T-helper 17 cell (primary cell): ENCODE data around the gene DNAJB6. TPM values are rescaled to one million over a fixed set of nuclear protein-coding genes. Genes with fewer than 3 reads are reported as not detected.
A peak's percentile ranks its signal among the peaks of the same experiment; 100 is the strongest.

Experiments used
- ATAC-seq: fragments of 150-1000 bp; cut with Tn5 transposase; 2 replicates; pipeline ENCODE4 v1.10.0; 2021; ENCODE audit warnings: mild to moderate bottlenecking, moderate library complexity
- DNase-seq, 3 donors: peaks; one replicate each; pipeline versions ENCODE4 v3.0.0 to v3.0.0-alpha.2; 2020 to 2021
- H3K9me3 ChIP-seq: one replicate; pipeline ENCODE4 v1.7.0; 2013; ENCODE audit warnings: low read length, mild to moderate bottlenecking; ENCODE audit not compliant: control insufficient read depth, poor library complexity, severe bottlenecking
- H3K27ac Mint-ChIP-seq: one replicate; pipeline ENCODE4 v1.8.0; 2022; ENCODE audit warnings: mild to moderate bottlenecking, moderate library complexity, mixed read lengths
- H3K27me3 Mint-ChIP-seq: one replicate; pipeline ENCODE4 v1.8.0; 2022; ENCODE audit warnings: mixed read lengths
- H3K36me3 Mint-ChIP-seq: one replicate; pipeline ENCODE4 v1.8.0; 2022; ENCODE audit warnings: low read depth, mixed read lengths
- H3K4me1 Mint-ChIP-seq: one replicate; pipeline ENCODE4 v1.8.0; 2022; ENCODE audit warnings: mild to moderate bottlenecking, mixed read lengths
- H3K4me3 Mint-ChIP-seq: one replicate; pipeline ENCODE4 v1.8.0; 2022; ENCODE audit warnings: mild to moderate bottlenecking, moderate library complexity, mixed read lengths
- total RNA-seq, 4 donors: library from RNA in 2 of 4; stranded (reverse) in 2 of 4; gene quantifications; one replicate each; pipeline ENCODE4 v1.2.3 and lab custom pipeline; 2022 to 2026

DNAJB6 gene
- total RNA-seq, 2 donors from 2014 or later, result 266 to 278 TPM

DNA sequence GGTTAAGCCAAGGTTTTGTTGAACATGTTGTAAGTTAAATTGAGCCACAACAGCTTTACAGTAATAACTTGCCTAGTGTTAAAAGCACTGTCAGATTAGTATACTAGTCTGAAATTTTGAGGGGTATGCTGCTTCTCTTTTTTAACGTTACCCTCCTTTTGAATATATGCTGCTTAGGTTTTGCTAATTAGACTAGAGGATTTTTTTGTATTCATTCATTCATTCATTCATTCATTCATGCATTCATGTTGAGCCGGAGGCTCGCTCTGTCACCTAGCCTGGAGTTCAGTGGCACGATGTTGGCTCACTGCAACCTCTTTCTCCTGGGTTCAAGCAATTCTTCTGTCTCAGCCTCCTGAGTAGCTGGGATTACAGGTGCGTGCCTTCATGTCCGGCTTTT lies 24.7 kb downstream of the DNAJB6 start:
- Mint-ChIP-seq H3K4me3 (no peak overlapping the region), H3K4me1 (peaks cover 39% of the 10 kb centered on the region), H3K27ac (peak overlapping the region; percentile 80), H3K36me3 (peaks cover 12% of the 10 kb centered on the region), H3K27me3 (no peaks in the 10 kb centered on the region)
- H3K9me3 ChIP-seq, result no peaks in the 10 kb centered on the region
- ATAC-seq (no peak), DNase-seq (no peak)

DNA sequence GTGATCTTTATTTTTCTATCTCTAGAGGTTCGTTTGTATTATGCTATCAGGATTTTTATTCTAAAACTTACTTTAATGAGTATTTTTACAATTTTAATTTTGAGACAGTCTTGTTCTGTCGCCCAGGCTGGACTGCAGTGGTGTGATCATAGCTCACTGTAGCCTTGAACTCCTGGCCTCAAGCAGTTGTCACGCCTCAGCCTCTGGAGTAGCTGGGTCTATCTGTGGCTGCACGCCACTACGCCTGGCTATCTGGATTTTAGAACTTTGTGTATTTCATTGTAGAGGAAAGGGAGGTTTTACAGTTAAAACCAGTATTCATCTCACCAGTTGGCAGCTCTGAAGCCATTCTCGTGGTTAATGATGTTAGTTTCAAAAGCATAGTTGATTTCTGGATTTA lies 25.9 kb downstream of the DNAJB6 start:
- Mint-ChIP-seq H3K36me3 (peaks cover 12% of the 10 kb centered on the region), H3K27ac (peak overlapping the region; percentile 80), H3K27me3 (no peaks in the 10 kb centered on the region), H3K4me1 (peaks cover 30% of the 10 kb centered on the region), H3K4me3 (no peak overlapping the region)
- H3K9me3 ChIP-seq, result no peaks in the 10 kb centered on the region
- no peak for DNase-seq
- no peak for ATAC-seq

DNA sequence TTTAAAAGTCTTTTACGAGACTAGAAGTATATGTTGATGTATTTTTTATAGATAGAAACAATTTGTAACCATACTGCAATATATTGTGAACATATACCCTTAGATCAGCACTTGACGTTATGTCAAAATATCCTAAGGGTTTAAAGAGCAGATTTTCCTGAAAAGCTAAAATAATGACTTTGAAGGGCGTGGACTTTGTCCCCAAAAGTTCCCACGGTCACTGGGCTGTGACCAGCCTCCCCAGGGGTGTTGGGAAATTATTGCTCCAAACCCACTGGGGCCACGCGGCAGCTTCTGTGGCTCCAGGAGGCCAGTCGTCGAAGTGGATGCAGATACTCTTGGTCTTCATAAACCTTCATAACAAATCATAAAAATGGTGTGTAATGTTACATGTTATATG lies 29.9 kb downstream of the DNAJB6 start:
- DNase-seq (no peak), ATAC-seq (no peak)
- H3K9me3 ChIP-seq, result no peaks in the 10 kb centered on the region
- no peak overlapping the region for H3K27ac Mint-ChIP-seq
- peaks cover 29% of the 10 kb centered on the region for H3K4me1 Mint-ChIP-seq
- H3K4me3 Mint-ChIP-seq, result no peak overlapping the region
- no peaks in the 10 kb centered on the region for H3K27me3 Mint-ChIP-seq
- H3K36me3 Mint-ChIP-seq, result peaks cover 15% of the 10 kb centered on the region

DNA sequence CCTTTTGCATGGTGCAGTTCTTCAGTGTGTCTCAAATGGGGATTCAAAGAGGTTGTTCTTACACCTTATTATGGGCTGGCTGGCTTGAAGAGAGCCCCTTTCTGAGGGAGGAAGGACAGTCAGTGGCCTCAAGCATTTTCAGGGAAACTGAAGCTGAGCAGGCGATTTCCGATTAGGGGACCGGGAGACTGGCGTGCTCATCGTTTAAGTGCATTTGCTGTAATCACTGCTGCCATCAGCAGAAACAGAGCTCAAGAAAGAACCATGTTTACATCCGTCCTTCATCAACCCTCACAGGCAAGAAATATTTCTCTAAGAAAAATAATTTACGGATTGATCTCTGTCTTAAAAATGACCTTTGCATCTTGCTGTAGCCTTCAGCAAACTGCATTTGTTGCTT lies 32.2 kb downstream of the DNAJB6 start:
- no peak for ATAC-seq
- Mint-ChIP-seq H3K4me3 (peak overlapping the region; percentile 19), H3K36me3 (peaks cover 14% of the 10 kb centered on the region), H3K4me1 (peaks cover 39% of the 10 kb centered on the region), H3K27ac (no peak overlapping the region), H3K27me3 (no peaks in the 10 kb centered on the region)
- no peak for DNase-seq
- H3K9me3 ChIP-seq, result no peaks in the 10 kb centered on the region

DNA sequence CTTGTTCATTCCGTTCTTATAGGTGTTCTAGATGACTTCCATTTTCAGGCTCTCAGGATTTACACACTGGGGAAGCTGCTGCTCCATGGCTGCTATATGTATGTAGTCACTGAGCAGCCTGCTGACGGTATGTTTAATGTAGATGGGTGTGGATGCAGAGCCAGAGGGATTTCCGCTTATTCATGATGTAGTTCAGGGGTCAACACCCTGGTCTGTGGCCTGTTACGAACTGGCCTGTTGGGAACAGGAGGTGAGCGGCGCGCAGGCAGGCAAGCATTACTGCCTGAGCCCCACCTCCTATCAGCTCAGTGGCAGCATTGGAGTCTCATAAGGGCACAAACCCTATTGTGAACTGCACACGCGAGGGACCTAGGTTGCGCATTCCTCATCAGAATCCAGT lies 33.9 kb downstream of the DNAJB6 start:
- DNase-seq (no peak), ATAC-seq (no peak)
- H3K27me3 Mint-ChIP-seq, result no peaks in the 10 kb centered on the region
- peaks cover 15% of the 10 kb centered on the region for H3K36me3 Mint-ChIP-seq
- H3K27ac Mint-ChIP-seq, result peak overlapping the region; percentile 91
- H3K9me3 ChIP-seq, result no peaks in the 10 kb centered on the region
- peak overlapping the region; percentile 53 for H3K4me3 Mint-ChIP-seq
- H3K4me1 Mint-ChIP-seq, result peaks cover 45% of the 10 kb centered on the region

DNA sequence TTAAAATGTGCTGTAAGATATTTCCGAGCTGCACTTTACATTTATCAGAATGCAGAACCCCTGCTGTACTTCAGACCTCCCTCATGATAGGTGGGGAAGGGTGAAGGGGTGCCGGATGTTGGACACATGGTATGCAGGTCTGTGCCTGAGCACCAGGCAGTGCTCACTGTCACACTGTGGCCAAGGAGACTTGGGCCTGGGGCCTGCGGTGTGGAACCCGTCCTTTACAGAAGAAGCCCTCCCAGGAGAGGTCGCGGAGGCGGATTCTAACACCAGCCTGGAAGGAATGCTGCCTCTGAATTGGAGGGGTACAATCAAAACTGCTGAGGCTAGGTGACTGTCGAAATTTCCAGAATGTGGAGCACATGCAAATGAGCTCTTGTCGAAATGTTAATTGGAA lies 34.5 kb downstream of the DNAJB6 start:
- peak overlapping the region; percentile 91 for H3K27ac Mint-ChIP-seq

DNA sequence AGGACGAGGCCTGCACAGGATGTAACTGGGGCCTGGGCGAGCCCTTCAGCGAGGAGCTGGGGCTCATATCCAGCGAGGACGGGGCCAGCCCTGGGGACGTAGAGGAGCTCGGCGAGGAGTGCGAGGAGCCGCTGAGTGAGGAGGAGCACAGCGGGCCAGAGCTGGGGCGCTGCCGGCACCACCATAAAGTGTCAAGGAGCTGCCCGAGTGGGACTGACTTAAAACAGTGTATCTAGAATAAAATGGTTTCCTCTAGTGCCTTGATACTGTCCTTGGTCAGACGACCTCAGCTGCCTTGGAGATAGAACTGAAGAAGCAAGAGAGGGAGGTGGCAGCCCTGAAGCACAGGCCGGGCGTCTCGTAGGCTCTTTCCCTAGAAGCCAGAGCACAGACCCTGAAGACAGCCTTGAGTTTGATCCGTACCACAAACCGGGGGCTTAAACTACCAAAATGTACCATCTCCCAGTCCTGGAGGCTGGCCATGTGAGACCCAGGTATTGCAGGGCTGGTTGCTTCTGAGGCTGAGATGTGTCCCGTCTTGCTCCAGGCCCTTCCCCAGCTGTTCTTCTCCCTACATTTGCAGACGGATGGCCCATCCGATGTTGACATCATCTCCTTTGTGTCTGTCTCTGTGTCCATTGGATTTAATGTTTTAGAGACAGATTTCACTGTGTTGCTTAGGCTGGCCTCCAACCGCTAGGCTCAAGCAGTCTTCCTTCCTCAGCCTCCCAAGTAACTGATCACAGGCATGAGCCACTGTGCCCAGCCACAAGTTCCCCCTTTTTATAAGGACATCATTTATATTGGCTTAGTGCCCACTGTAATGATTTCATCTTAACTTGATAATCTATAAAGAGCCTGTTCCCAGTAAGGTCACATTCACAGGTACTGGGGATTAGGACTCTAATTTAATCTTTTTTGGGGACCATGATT lies 35.8 kb downstream of the DNAJB6 start:
- H3K4me1 Mint-ChIP-seq, result peaks cover 57% of the 10 kb centered on the region
- ATAC-seq, result peak; percentile 12
- H3K27me3 Mint-ChIP-seq, result no peaks in the 10 kb centered on the region
- DNase-seq, result no peak
- no peaks in the 10 kb centered on the region for H3K9me3 ChIP-seq
- peak overlapping the region; percentile 91 for H3K27ac Mint-ChIP-seq
- peaks cover 15% of the 10 kb centered on the region for H3K36me3 Mint-ChIP-seq
- peak overlapping the region; percentile 52 for H3K4me3 Mint-ChIP-seq

More for the DNA sequence above, 34.5 kb downstream of the DNAJB6 start:
- no peaks in the 10 kb centered on the region for H3K27me3 Mint-ChIP-seq
- peak overlapping the region; percentile 52 for H3K4me3 Mint-ChIP-seq
- no peaks in the 10 kb centered on the region for H3K9me3 ChIP-seq
- H3K4me1 Mint-ChIP-seq, result peaks cover 48% of the 10 kb centered on the region
- ATAC-seq, result no peak
- DNase-seq, result no peak
- H3K36me3 Mint-ChIP-seq, result peaks cover 15% of the 10 kb centered on the region

DNA sequence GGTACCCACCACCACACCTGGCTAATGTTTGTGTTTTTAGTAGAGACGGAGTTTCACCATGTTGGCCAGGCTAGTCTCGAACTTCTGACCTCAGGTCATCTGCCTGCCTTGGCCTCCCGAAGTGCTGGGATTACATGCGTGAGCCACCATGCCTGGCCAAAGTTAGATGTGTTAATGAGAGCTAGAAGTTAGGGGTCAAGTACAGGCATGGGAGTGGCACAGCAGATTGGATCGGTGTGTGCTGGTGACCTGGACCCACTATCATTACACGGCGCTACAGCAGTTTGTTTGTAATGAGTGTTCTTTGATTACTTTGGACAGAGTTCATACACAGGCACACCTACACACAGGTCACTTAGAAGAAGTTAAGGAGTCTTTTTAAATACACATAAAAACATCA lies 36.7 kb downstream of the DNAJB6 start:
- H3K4me3 Mint-ChIP-seq, result peak overlapping the region; percentile 77
- H3K9me3 ChIP-seq, result no peaks in the 10 kb centered on the region
- ATAC-seq (no peak), DNase-seq (no peak)
- H3K4me1 Mint-ChIP-seq, result peaks cover 62% of the 10 kb centered on the region
- no peaks in the 10 kb centered on the region for H3K27me3 Mint-ChIP-seq
- peak overlapping the region; percentile 91 for H3K27ac Mint-ChIP-seq
- H3K36me3 Mint-ChIP-seq, result peaks cover 15% of the 10 kb centered on the region

DNA sequence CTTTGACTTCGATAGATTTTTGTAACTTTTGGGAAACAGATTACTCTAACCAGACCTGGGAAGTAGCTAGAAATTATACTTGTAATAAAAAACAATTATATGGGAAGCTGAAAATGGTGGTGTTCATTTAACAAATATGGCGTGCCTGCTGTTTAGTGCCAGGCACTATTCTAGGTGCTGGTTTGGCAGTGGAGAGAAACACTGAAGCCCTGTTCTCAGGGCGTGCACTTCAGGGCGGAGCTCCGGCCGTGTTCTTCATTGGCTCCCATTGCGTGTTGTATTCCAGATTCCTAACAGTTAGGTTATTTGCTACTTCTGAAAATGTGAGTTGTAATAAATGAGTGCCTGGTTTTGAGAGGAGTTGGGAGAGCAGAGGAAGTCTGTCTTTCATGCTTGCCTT lies 38.6 kb downstream of the DNAJB6 start:
- DNase-seq, result no peak
- no peaks in the 10 kb centered on the region for H3K9me3 ChIP-seq
- H3K27me3 Mint-ChIP-seq, result no peaks in the 10 kb centered on the region
- H3K36me3 Mint-ChIP-seq, result peaks cover 9% of the 10 kb centered on the region
- peak overlapping the region; percentile 56 for H3K4me3 Mint-ChIP-seq
- no peak for ATAC-seq
- peaks cover 63% of the 10 kb centered on the region for H3K4me1 Mint-ChIP-seq
- peak overlapping the region; percentile 91 for H3K27ac Mint-ChIP-seq

DNA sequence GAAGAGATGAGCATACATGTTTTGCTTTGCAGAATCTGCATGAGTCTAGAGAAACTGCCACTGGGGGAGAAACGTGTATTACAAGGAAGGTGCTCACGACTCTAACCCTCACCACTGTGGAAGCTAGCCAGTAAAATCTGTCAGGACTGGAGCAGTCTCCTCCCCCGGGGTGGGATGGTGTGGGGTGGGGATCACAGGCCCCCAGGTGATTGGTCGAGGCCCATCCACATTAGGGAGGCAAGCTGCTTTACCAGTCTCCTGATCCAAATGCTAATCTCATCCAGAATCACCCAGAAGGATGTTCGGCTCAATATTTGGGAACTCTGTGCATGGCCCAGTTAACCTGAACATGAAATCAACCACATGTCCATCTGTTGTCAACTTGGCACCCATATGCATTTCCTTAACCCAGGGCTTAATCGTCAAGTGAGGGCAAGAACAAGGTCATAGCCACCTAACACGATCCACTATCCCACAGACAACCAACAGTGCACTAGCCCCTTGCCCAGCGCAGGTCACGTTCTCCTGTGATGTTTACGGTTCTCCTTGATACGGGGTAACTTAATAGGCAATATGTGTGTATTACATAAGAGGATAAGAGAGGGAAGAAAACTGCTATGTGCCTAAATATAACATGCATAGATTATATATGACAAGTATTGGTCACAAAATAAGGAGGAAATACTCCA lies 40.8 kb downstream of the DNAJB6 start:
- Mint-ChIP-seq H3K4me1 (peaks cover 60% of the 10 kb centered on the region), H3K27ac (peak overlapping the region; percentile 91), H3K4me3 (peak overlapping the region; percentile 67), H3K36me3 (peaks cover 9% of the 10 kb centered on the region), H3K27me3 (no peaks in the 10 kb centered on the region)
- no peaks in the 10 kb centered on the region for H3K9me3 ChIP-seq
- DNase-seq (no peak), ATAC-seq (peak; percentile 16)

DNA sequence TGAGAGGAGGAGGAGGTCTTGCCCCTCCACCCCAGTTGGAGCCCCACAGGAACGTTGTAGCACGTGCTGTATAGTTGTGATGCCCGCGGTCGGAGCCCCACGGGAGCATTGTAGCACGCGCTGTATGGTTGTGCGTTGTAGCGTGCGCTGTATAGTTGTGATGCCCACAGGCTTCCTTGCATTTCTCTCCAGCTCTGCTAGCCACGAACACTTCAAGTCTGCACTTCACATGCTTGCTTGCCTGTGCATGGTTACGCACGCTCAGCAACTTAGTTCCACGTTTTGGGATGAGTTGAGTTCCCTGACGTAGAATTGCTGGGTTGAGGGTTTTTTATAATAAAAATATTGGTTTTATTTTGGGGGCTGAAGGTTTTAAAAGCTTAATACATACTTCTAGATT lies 41.6 kb downstream of the DNAJB6 start:
- Mint-ChIP-seq H3K27ac (peak overlapping the region; percentile 63), H3K4me3 (peak overlapping the region; percentile 67), H3K4me1 (peaks cover 55% of the 10 kb centered on the region), H3K36me3 (peaks cover 7% of the 10 kb centered on the region), H3K27me3 (no peaks in the 10 kb centered on the region)
- DNase-seq (no peak), ATAC-seq (no peak)
- H3K9me3 ChIP-seq, result no peaks in the 10 kb centered on the region

DNA sequence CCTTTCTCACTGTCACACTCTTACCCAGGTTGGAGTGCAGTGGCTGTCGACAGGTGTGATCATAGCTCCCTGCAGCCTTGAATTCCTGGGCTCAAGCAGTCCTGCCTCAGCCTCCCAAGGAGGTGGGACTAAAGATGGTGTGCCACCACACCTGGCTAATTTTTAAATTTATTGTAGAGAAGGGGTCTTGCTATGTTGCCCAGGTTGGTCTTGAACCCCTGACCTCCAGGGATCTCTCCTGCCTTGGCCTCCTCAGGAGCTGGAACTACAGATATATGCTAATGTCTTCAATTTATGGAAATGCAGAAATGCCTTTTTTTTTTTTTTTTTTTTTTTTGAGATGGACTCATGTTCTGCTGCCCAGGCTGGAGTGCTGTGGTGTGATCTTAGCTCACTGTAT lies 42.7 kb downstream of the DNAJB6 start:
- H3K4me3 Mint-ChIP-seq, result no peak overlapping the region
- no peaks in the 10 kb centered on the region for H3K9me3 ChIP-seq
- peaks cover 6% of the 10 kb centered on the region for H3K36me3 Mint-ChIP-seq
- H3K4me1 Mint-ChIP-seq, result peaks cover 45% of the 10 kb centered on the region
- peak overlapping the region; percentile 80 for H3K27ac Mint-ChIP-seq
- H3K27me3 Mint-ChIP-seq, result no peaks in the 10 kb centered on the region
- DNase-seq (no peak), ATAC-seq (peak; percentile 10)

DNA sequence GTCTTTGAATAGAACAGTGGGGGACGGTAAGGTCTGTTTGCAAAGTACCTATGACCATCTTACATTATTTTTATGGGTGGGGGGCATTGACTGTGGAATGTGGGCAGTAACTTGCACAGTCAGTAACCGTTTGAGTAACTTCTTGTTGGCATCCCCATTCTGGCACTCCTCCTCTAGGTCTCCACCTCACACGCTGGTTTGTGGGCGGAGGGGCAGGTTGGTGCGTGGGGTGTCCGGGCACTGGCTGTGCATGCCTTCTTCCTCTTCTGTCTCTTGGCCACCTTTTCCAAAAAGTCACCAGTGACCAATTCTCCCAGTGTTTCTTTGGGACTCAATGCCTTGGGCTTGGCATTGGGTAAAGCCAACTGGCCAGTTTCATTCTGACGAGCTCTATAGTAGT lies 43.6 kb downstream of the DNAJB6 start:
- Mint-ChIP-seq H3K27me3 (no peaks in the 10 kb centered on the region), H3K4me1 (peaks cover 39% of the 10 kb centered on the region), H3K4me3 (no peak overlapping the region), H3K27ac (peak overlapping the region; percentile 59), H3K36me3 (peaks cover 5% of the 10 kb centered on the region)
- DNase-seq, result no peak
- peak; percentile 14 for ATAC-seq
- no peaks in the 10 kb centered on the region for H3K9me3 ChIP-seq
